ENCODE measurements around the gene ZNF883.

ZNF883 gene

GRCh38 chr9:112917047-112917986 lies 94.7 kb downstream of the ZNF883 start:
- DNase-seq, result no peak

- no peak for DNase-seq
These were observed 97.5 kb downstream of the ZNF883 start for GRCh38 chr9:112914524-112914923.

DNA sequence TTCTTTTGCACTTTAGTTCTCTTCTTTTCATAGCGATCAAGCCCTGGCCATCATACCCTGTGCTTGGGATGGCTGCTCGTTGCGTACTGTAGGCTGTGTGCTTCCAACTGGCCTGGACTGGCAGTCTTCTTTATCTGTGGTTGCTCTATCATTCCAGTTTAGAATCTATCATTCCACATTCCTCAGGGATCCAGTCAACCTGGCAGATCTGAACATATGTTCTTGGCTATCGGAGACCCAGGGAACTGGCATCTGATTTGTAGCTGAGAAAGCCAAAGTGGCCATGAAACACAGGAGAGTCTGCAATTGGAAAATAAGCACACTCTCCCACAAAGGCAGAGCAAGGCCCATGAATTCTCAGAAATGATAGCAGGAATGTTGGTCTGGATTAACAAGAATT lies 98.7 kb downstream of the ZNF883 start:
- no peak for DNase-seq

GRCh38 chr9:112912636-112913035 lies 99.4 kb downstream of the ZNF883 start:
- DNase-seq, result no peak

DNA sequence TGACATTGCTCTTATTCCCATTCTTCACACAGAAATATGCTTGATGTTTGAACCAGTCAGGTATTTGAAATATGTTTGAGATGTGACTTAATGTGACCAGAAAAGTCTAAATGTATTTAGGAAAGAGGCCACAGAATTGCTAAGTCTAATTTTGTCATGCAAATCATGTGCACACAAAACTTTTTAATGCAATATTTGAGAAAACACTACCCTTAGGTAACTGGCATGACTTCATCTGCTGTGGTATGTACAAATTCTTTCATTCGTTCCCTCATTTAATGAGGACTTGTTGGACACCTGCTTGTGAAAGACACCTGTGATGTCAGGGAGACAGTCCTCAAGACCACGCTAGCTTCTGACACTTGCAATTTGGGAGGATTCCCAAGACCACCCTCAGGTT lies 100.3 kb downstream of the ZNF883 start:
- DNase-seq, result no peak

All from hematopoietic multipotent progenitor cell treated with erythropoietin and hydrocortisone succinate and interleukin-3 and kit ligand, for 6 days (in vitro differentiated cells).